Astrocyte (in vitro differentiated cells and primary cell): ENCODE measurements around the gene SPTB. TPM values are rescaled to one million over a fixed set of nuclear protein-coding genes. Genes with fewer than 3 reads are reported as not detected.

Experiments
- DNase-seq: peaks from one replicate; pipeline ENCODE4 v3.0.0-alpha.2; 2010; ENCODE audit warnings: low read depth
- FAIRE-seq: peaks from 2 replicates; lab custom pipeline; 2011; peaks lifted over from hg19 to GRCh38; lab: Jason Lieb, UNC
- H2AFZ ChIP-seq: 2 replicates; pipeline ENCODE4 v1.6.0; 2012; ENCODE audit warnings: low read depth, low read length, inconsistent platforms
- H3K27ac ChIP-seq: 2 replicates; pipeline ENCODE4 v1.5.1; 2011; ENCODE audit warnings: low read depth, low read length, inconsistent platforms
- H3K27me3 ChIP-seq: 2 replicates; pipeline ENCODE4 v1.6.0; 2011; ENCODE audit warnings: low read length, inconsistent platforms; ENCODE audit not compliant: insufficient read depth
- H3K36me3 ChIP-seq: 2 replicates; pipeline ENCODE4 v1.5.1; 2011; ENCODE audit warnings: low read length, inconsistent platforms; ENCODE audit not compliant: insufficient read depth
- H3K4me1 ChIP-seq: 2 replicates; pipeline ENCODE4 v1.5.1; 2011; ENCODE audit warnings: low read length, inconsistent platforms; ENCODE audit not compliant: insufficient read depth
- H3K4me2 ChIP-seq: 2 replicates; pipeline ENCODE4 v1.6.0; 2012; ENCODE audit warnings: low read length, inconsistent platforms
- H3K4me3 ChIP-seq: 2 replicates; pipeline ENCODE4 v1.5.1; 2011; ENCODE audit warnings: low read depth, mild to moderate bottlenecking, low read length, inconsistent platforms; ENCODE audit not compliant: insufficient read depth
- H3K79me2 ChIP-seq: 2 replicates; pipeline ENCODE4 v1.6.0; 2012; ENCODE audit warnings: mild to moderate bottlenecking, low read length, inconsistent platforms; ENCODE audit not compliant: insufficient read depth
- H3K9ac ChIP-seq: 2 replicates; pipeline ENCODE4 v1.6.0; 2012; ENCODE audit warnings: mild to moderate bottlenecking, low read length, inconsistent platforms
- H3K9me3 ChIP-seq: 2 replicates; pipeline ENCODE4 v1.5.1; 2012; ENCODE audit warnings: low read depth, mild to moderate bottlenecking, low read length, inconsistent platforms; ENCODE audit not compliant: insufficient read depth
- H4K20me1 ChIP-seq: 2 replicates; pipeline ENCODE4 v1.6.0; 2012; ENCODE audit warnings: low read length, inconsistent platforms; ENCODE audit not compliant: insufficient read depth
- H3K27ac Mint-ChIP-seq: one replicate; pipeline ENCODE4 v1.8.0; 2021; ENCODE audit warnings: mild to moderate bottlenecking, mixed read lengths; ENCODE audit not compliant: unreplicated experiment
- H3K27me3 Mint-ChIP-seq: one replicate; pipeline ENCODE4 v1.8.0; 2021; ENCODE audit warnings: low read depth, mixed read lengths; ENCODE audit not compliant: unreplicated experiment
- H3K36me3 Mint-ChIP-seq: one replicate; pipeline ENCODE4 v1.8.0; 2021; ENCODE audit warnings: low read depth, mixed read lengths; ENCODE audit not compliant: unreplicated experiment
- H3K4me1 Mint-ChIP-seq: one replicate; pipeline ENCODE4 v1.8.0; 2021; ENCODE audit warnings: low read depth, mixed read lengths; ENCODE audit not compliant: unreplicated experiment
- H3K4me3 Mint-ChIP-seq: one replicate; pipeline ENCODE4 v1.8.0; 2021; ENCODE audit warnings: mild to moderate bottlenecking, moderate library complexity, mixed read lengths; ENCODE audit not compliant: unreplicated experiment
- H3K9me3 Mint-ChIP-seq: one replicate; pipeline ENCODE4 v1.8.0; 2021; ENCODE audit warnings: mild to moderate bottlenecking, mixed read lengths; ENCODE audit not compliant: unreplicated experiment
- CTCF ChIP-seq: IDR thresholded peaks from 2 replicates; pipeline ENCODE4 v1.5.1; 2011; ENCODE audit warnings: low read depth, mild to moderate bottlenecking, inconsistent platforms, low read length, moderate library complexity; ENCODE audit not compliant: insufficient read depth
- EZH2 ChIP-seq: IDR thresholded peaks from 2 replicates; pipeline ENCODE4 v1.6.1; 2012; ENCODE audit warnings: mild to moderate bottlenecking, low read length, inconsistent platforms; ENCODE audit not compliant: insufficient read depth
- total RNA-seq: library from RNA; stranded (reverse); gene quantifications from 2 replicates; pipeline ENCODE4 v1.2.1, GENCODE V29; 2021

Gene SPTB
- total RNA-seq, 1 donor from 2014 or later: 0.32 TPM

GRCh38 chr14:64834965-64835364, 44.7 kb downstream of the SPTB start:
- no peak overlapping the region for H3K4me3 Mint-ChIP-seq
- peaks cover 11% of the 10 kb centered on the region for H3K27me3 ChIP-seq
- no peak overlapping the region for H3K9ac ChIP-seq
- no peak for TF ChIP-seq EZH2
- no peak for TF ChIP-seq CTCF
- H3K9me3 Mint-ChIP-seq: no peaks in the 10 kb centered on the region
- no peaks in the 10 kb centered on the region for H3K36me3 ChIP-seq
- H3K27me3 Mint-ChIP-seq: peaks cover 4% of the 10 kb centered on the region
- no peaks in the 10 kb centered on the region for H3K36me3 Mint-ChIP-seq
- no peaks in the 10 kb centered on the region for H3K4me1 Mint-ChIP-seq
- no peak overlapping the region for H2AFZ ChIP-seq
- FAIRE-seq (no peak), DNase-seq (no peak)
- H3K4me1 ChIP-seq: no peaks in the 10 kb centered on the region
- H3K27ac ChIP-seq: no peak overlapping the region
- no peak overlapping the region for H3K4me2 ChIP-seq
- no peak overlapping the region for H3K27ac Mint-ChIP-seq
- no peaks in the 10 kb centered on the region for H3K9me3 ChIP-seq
- no peaks in the 10 kb centered on the region for H4K20me1 ChIP-seq
- H3K4me3 ChIP-seq: no peak overlapping the region
- H3K79me2 ChIP-seq: no peaks in the 10 kb centered on the region

- DNase-seq (no peak), FAIRE-seq (no peak)
- no peak for TF ChIP-seq EZH2
- TF ChIP-seq CTCF: no peak
- Mint-ChIP-seq H3K4me1 (no peaks in the 10 kb centered on the region), H3K27me3 (peaks cover 15% of the 10 kb centered on the region), H3K9me3 (peaks cover 3% of the 10 kb centered on the region), H3K27ac (no peak overlapping the region), H3K36me3 (no peaks in the 10 kb centered on the region), H3K4me3 (no peak overlapping the region)
- no peak overlapping the region for H3K4me3 ChIP-seq
- H3K27ac ChIP-seq: no peak overlapping the region
- no peaks in the 10 kb centered on the region for H3K36me3 ChIP-seq
- no peak overlapping the region for H3K9ac ChIP-seq
- H3K27me3 ChIP-seq: peaks cover 14% of the 10 kb centered on the region
- no peaks in the 10 kb centered on the region for H4K20me1 ChIP-seq
- H3K9me3 ChIP-seq: no peaks in the 10 kb centered on the region
- H3K79me2 ChIP-seq: no peaks in the 10 kb centered on the region
- H2AFZ ChIP-seq: no peak overlapping the region
- H3K4me2 ChIP-seq: no peak overlapping the region
- H3K4me1 ChIP-seq: no peaks in the 10 kb centered on the region
Measured at GRCh38 chr14:64831419-64831818, 48.3 kb downstream of the SPTB start.

GRCh38 chr14:64830961-64831360, 48.7 kb downstream of the SPTB start:
- no peaks in the 10 kb centered on the region for H3K79me2 ChIP-seq
- no peaks in the 10 kb centered on the region for H3K4me1 ChIP-seq
- no peak overlapping the region for H3K27ac ChIP-seq
- no peak overlapping the region for H3K4me3 ChIP-seq
- FAIRE-seq (no peak), DNase-seq (no peak)
- Mint-ChIP-seq H3K9me3 (peaks cover 3% of the 10 kb centered on the region), H3K36me3 (no peaks in the 10 kb centered on the region), H3K27ac (no peak overlapping the region), H3K27me3 (peaks cover 17% of the 10 kb centered on the region), H3K4me3 (no peak overlapping the region), H3K4me1 (no peaks in the 10 kb centered on the region)
- no peaks in the 10 kb centered on the region for H4K20me1 ChIP-seq
- no peak overlapping the region for H2AFZ ChIP-seq
- H3K9me3 ChIP-seq: no peaks in the 10 kb centered on the region
- TF ChIP-seq EZH2 (no peak), CTCF (no peak)
- no peak overlapping the region for H3K9ac ChIP-seq
- peaks cover 10% of the 10 kb centered on the region for H3K27me3 ChIP-seq
- no peak overlapping the region for H3K4me2 ChIP-seq
- no peaks in the 10 kb centered on the region for H3K36me3 ChIP-seq
